Activated gamma-delta T cell treated with Interleukin-2 at 50 U/mL for 16 hours (primary cell): ENCODE measurements around the gene PLEKHG3.

ENCODE experiments used
- DNase-seq: peaks from one replicate; pipeline ENCODE4 v3.0.0-alpha.2; 2020

PLEKHG3 gene

DNA sequence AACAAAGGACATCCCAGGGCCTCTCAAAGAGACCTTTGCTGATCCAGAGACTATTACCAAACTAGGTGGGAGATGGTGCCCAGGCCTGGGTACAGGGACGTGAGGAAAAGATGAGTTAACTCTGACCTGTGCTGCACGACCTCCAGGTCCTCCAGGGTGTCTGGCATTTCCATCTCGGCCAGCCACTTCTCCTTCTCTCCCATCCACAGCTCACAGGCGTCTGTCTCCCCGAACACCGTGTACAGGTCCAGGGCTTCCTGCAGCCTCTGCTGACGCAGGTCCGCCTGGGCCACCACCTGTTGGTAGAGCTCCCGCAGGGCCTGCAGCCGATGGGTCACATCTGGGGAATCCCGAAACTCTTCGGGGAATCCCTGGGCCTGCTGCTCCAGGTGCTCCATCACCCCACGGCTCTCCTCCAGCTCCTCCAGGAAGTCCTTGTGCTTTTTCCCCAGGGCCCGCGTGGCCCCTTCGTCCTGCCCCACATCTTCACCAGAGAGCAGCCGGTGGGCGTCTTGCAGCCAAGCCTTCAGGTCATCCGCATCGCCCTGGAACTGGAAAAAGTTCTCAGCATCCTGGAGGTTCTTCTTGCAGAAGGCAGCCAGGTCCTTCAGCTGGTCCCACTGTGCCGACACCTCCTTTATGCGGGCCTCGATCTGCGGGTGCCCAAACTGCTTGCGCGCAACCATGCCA, 88.8 kb downstream of the PLEKHG3 start:
- DNase-seq, result no peak

GRCh38 chr14:64795211-64795610, 91.0 kb downstream of the PLEKHG3 start:
- no peak for DNase-seq

GRCh38 chr14:64795921-64796320, 91.7 kb downstream of the PLEKHG3 start:
- no peak for DNase-seq

DNA sequence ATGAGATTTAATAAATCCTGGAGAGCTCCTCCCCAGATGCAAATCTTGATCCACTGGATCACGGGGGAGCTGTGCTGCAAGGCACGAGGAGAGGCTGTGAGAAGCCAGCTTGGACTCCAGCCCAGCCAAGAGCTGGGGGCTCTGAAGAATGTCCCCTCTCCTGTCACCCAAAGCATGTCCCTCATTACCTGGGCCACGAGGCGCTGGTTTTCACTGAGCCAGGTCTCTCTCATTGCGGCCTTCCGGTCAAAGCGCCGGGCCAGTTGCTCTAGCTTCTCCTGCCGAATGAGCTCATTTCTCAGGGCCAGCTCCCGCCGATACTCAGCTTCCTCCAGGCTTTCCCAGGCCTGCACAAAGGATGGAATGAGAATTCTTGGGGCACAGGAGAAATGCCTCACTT, 92.1 kb downstream of the PLEKHG3 start:
- DNase-seq, result no peak

DNA sequence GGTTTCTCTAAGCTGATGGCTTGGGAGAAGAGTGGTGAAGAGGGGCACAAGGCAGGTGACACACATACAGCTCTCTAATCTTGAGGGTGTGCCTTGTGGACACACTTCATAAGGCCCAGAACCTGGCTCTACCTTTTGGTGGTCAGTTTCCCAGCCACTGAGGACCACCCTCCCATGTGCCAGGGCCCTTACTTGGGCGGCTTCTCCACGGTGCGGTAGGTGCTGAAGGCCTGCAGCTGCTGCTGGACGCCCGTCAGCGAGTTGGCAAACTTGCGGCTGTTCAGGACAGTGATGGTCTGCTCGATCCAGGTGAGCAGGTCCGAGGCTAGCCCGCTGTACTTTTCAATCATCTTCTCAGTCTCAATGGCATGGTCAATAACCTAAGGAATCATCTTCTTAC, 95.3 kb downstream of the PLEKHG3 start:
- no peak for DNase-seq
